GM12875 (cell line): ENCODE results near the gene SMIM31.

ENCODE experiments used
- H3K4me3 ChIP-seq: one replicate; pipeline ENCODE4 v1.5.1; 2011; ENCODE audit warnings: low read depth, low read length, control low read depth
- CTCF ChIP-seq: IDR thresholded peaks from 2 replicates; pipeline ENCODE4 v1.5.1; 2011; ENCODE audit warnings: low read depth, mild to moderate bottlenecking, control low read depth, inconsistent platforms, low read length, moderate library complexity, borderline replicate concordance; ENCODE audit not compliant: insufficient read depth

Gene SMIM31

GRCh38 chr4:164731827-164732474 is 22.0 kb upstream of the SMIM31 start:
- TF ChIP-seq CTCF: peak; percentile 71
- H3K4me3 ChIP-seq: no peak overlapping the region

DNA sequence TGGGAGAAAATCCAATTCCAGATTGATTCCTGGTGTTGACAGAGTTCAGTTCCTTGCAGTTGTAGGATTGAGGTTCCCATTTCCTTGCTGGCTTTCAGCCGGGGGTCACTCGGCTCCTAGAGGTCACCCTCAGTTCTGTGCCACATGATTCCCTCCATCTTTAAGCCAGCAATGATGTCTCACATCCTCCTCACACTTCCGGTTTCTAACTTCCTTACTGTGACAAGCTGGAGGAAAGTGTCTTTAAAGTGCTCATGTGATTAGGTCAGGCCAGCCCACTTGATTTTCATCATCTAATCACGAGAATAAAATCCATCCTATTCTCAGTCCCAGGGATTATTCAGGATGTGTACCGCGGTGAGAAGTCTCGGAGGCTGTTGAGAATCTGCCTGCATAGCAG is 19.4 kb upstream of the SMIM31 start:
- no peak overlapping the region for H3K4me3 ChIP-seq
- TF ChIP-seq CTCF: no peak

DNA sequence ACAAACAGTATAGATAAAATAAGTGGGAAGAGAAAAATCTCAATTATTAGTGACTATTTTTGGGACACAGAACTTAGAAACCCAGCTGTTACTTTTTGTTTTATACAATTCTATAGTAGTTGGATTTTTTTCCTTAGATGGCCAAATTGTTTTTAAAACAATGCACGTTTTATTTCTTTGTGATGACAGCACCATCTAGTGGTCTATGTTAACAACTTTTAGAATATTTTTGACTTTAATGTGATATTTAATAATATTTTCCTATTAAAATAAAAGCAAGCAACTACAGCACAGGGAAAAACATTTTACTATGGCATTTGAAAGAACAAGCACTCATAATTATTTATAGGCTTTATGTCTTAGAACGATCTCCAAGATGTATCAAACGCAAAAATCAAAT is 5.6 kb upstream of the SMIM31 start:
- no peak overlapping the region for H3K4me3 ChIP-seq
- TF ChIP-seq CTCF: no peak

DNA sequence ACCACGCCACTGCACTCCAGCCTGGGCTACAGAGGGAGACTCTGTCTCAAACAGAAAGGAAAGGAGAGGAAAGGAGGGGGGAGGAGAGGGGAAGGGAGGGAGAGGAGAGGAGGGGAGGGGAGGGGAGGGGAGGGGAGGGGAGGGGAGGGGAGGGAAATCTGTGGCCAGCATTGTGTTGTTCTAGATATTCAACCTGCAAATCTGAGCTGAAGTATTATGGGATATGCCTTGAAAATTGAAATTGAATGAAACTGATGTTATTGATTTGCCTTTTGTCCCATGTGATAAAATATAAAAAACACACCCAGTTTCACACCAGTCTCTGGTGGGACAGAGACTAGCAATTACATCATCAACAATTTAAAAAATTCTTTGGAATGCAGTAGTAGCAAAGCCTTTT is 1.5 kb downstream of the SMIM31 start:
- H3K4me3 ChIP-seq: no peak overlapping the region
- TF ChIP-seq CTCF: no peak

GRCh38 chr4:164756686-164757085 is 2.8 kb downstream of the SMIM31 start:
- no peak for TF ChIP-seq CTCF
- no peak overlapping the region for H3K4me3 ChIP-seq

DNA sequence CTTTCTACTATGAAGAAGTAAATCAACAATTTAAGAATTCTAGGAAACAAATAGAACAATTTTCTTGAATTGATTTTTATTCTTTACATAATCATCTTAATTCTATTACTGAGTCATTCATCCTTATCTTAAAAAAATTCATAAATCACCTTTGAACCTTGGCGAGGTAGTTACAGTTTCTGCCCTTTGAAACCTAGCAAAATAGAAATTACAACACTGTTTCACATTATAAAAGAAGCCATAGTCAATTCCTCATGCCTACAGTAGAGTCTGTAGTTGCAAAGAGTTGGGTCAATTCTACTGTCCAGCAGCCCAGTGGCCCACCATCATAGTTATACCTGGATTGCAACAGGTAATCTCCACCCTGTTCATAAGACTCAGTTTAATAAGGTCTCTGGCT is 7.3 kb downstream of the SMIM31 start:
- no peak overlapping the region for H3K4me3 ChIP-seq
- no peak for TF ChIP-seq CTCF

GRCh38 chr4:164761746-164762275 is 7.9 kb downstream of the SMIM31 start:
- no peak for TF ChIP-seq CTCF
- H3K4me3 ChIP-seq: no peak overlapping the region
